HepG2 (cell line): ENCODE results near the gene RPS6KL1. TPM values are rescaled to one million over a fixed set of nuclear protein-coding genes. Genes with fewer than 3 reads are reported as not detected.

Source experiments
- ATF2 ChIP-seq: sonication (generic); formaldehyde crosslinking; IDR thresholded peaks from 2 replicates; pipeline ENCODE4 v1.4.0; 2020; ENCODE audit warnings: missing genetic modification reagents
- GABPA ChIP-seq, 2 experiments: IDR thresholded peaks; 2 replicates each; pipeline ENCODE4 v1.6.1; 2011 to 2016; ENCODE audit warnings: low read depth in 2 of 2, low read length in 1 of 2, missing biosample characterization in 1 of 2, missing genetic modification characterization in 1 of 2
- GTF2F1 ChIP-seq: fragments of 150-350 bp; IDR thresholded peaks from 2 replicates; pipeline ENCODE4 v1.6.1; 2014; ENCODE audit warnings: low read length
- IKZF4 ChIP-seq: sonication (generic); formaldehyde crosslinking; IDR thresholded peaks from 2 replicates; pipeline ENCODE4 v1.5.1; 2020; ENCODE audit warnings: borderline replicate concordance, mild to moderate bottlenecking, low read depth, missing genetic modification reagents; ENCODE audit errors: not compliant biosample characterization
- NR2F2 ChIP-seq: IDR thresholded peaks from 2 replicates; pipeline ENCODE4 v1.6.1; 2012; ENCODE audit warnings: low read depth, inconsistent platforms, borderline replicate concordance
- SALL1 ChIP-seq: sonication (generic); formaldehyde crosslinking; IDR thresholded peaks from 2 replicates; pipeline ENCODE4 v1.8.0; 2022; ENCODE audit warnings: mild to moderate bottlenecking, missing genetic modification reagents
- SP1 ChIP-seq, 2 experiments: fragments of 450-650 bp in 1 of 2; sonication (generic) in 1 of 2; formaldehyde crosslinking in 1 of 2; IDR thresholded peaks; 2 replicates each; pipeline versions ENCODE4 v1.4.0 to v1.6.1; 2016 to 2020; ENCODE audit warnings: missing genetic modification reagents in 1 of 2
- SRY ChIP-seq: sonication (generic); formaldehyde crosslinking; IDR thresholded peaks from 2 replicates; pipeline ENCODE4 v1.8.0; 2022; ENCODE audit warnings: mild to moderate bottlenecking, missing genetic modification reagents
- TAF1 ChIP-seq: sonication (generic); formaldehyde crosslinking; IDR thresholded peaks from 2 replicates; pipeline ENCODE4 v1.4.0; 2020; ENCODE audit warnings: missing genetic modification reagents
- ZNF143 ChIP-seq: sonication (generic); formaldehyde crosslinking; IDR thresholded peaks from 2 replicates; pipeline ENCODE4 v1.4.0; 2020; ENCODE audit warnings: missing genetic modification reagents
- ZNF264 ChIP-seq: sonication (generic); formaldehyde crosslinking; IDR thresholded peaks from 2 replicates; pipeline ENCODE4 v1.4.0; 2020; ENCODE audit warnings: missing genetic modification reagents
- ZNF274 ChIP-seq: sonication (generic); formaldehyde crosslinking; IDR thresholded peaks from 2 replicates; pipeline ENCODE4 v1.5.1; 2020; ENCODE audit warnings: mild to moderate bottlenecking, missing genetic modification reagents
- ZNF564 ChIP-seq: sonication (generic); formaldehyde crosslinking; IDR thresholded peaks from 2 replicates; pipeline ENCODE4 v1.8.1; 2023; ENCODE audit warnings: mild to moderate bottlenecking, missing genetic modification reagents
- ZNF570 ChIP-seq: sonication (generic); formaldehyde crosslinking; IDR thresholded peaks from 2 replicates; pipeline ENCODE4 v1.4.0; 2020; ENCODE audit warnings: mild to moderate bottlenecking, missing genetic modification reagents, borderline replicate concordance
- ZNF740 ChIP-seq: sonication (generic); formaldehyde crosslinking; IDR thresholded peaks from 2 replicates; pipeline ENCODE4 v1.4.0; 2020; ENCODE audit warnings: missing genetic modification reagents
- ZNF749 ChIP-seq: sonication (generic); formaldehyde crosslinking; IDR thresholded peaks from 2 replicates; pipeline ENCODE4 v1.8.0; 2022; ENCODE audit warnings: mild to moderate bottlenecking, missing genetic modification reagents, moderate library complexity, borderline replicate concordance
- ZNF772 ChIP-seq: sonication (generic); formaldehyde crosslinking; IDR thresholded peaks from 2 replicates; pipeline ENCODE4 v1.5.0; 2020; ENCODE audit warnings: mild to moderate bottlenecking, missing genetic modification reagents
- polyA plus RNA-seq, 8 experiments: library from polyadenylated mRNA; depleted of rRNA in 3 of 8; stranded (reverse) in 7 of 8; unstranded in 1 of 8; fragments of >200 nt; fragmentation: Illumina TruSeq in 4 of 8; extraction: Trizol in 4 of 8; gene quantifications; 2 replicates each; pipeline versions ENCODE4 v1.2.1 to v1.2.3, GENCODE V29; 2011 to 2016; ENCODE audit warnings: low read depth in 4 of 8, missing spikeins in 1 of 8, mixed read lengths in 1 of 8; ENCODE audit not compliant: insufficient read depth in 1 of 8
- total RNA-seq, 5 experiments: library from RNA; depleted of rRNA; stranded (reverse); fragments of >200 nt; fragmentation: Illumina TruSeq; extraction: Trizol; gene quantifications; 2 replicates each; pipeline ENCODE4 v1.2.3, GENCODE V29; 2016; ENCODE audit warnings: low read depth in 1 of 5
- TF ChIP-seq, protein P1 (sequence below): IDR thresholded peaks from 2 replicates; pipeline ENCODE4 v1.6.1; 2016; ENCODE audit warnings: low read depth, borderline replicate concordance
- TF ChIP-seq, protein P2 (sequence below): sonication (generic); formaldehyde crosslinking; IDR thresholded peaks from 2 replicates; pipeline ENCODE4 v1.8.0; 2022; ENCODE audit warnings: low read depth, missing genetic modification reagents
- TF ChIP-seq, protein P3 (sequence below): sonication (generic); formaldehyde crosslinking; IDR thresholded peaks from 2 replicates; pipeline ENCODE4 v1.5.0; 2020; ENCODE audit warnings: mild to moderate bottlenecking, missing genetic modification reagents
- TF ChIP-seq, protein P4 (sequence below): sonication (generic); formaldehyde crosslinking; IDR thresholded peaks from 2 replicates; pipeline ENCODE4 v1.5.0; 2020; ENCODE audit warnings: mild to moderate bottlenecking, missing genetic modification reagents, moderate library complexity

Gene RPS6KL1
- total and polyA plus RNA-seq, 2 of the 13 experiments (the other 11 are each of a cell fraction or from before 2014, with no cell fraction given), result 6.5 to 11.5 TPM

- TF ChIP-seq ATF2 (CRISPR knock-in tag) (no peak), ZNF264 (CRISPR knock-in tag) (peak; percentile 19; the same call in 1 of the 2 replicates), NR2F2 (no peak; the same call in 1 of the 2 replicates), ZNF570 (CRISPR knock-in tag) (no peak), ZNF749 (no peak; the same call in 1 of the 2 replicates), SP1 (IDR thresholded peaks at IDR 0.05) (no peak), SP1 (CRISPR knock-in tag; IDR thresholded peaks at IDR 0.05) (no peak), IKZF4 (CRISPR knock-in tag) (no peak), ZNF274 (no peak), SALL1 (CRISPR knock-in tag) (peak; percentile 8; the same call in 1 of the 2 replicates), ZNF143 (CRISPR knock-in tag) (no peak), ZNF772 (CRISPR knock-in tag) (no peak; the same call in 1 of the 2 replicates), TAF1 (CRISPR knock-in tag) (peak; percentile 40), GABPA (IDR thresholded peaks at IDR 0.05; ENCODE audit: low read depth, low read length) (no peak), GABPA (CRISPR knock-in tag; IDR thresholded peaks at IDR 0.05; ENCODE audit: low read depth) (0 out of 2 replicates have a peak, but pooled peaks have one; percentile 26), GTF2F1 (no peak), ZNF564 (CRISPR knock-in tag) (peak; percentile 77), SRY (CRISPR knock-in tag) (no peak), ZNF740 (CRISPR knock-in tag) (0 out of 2 replicates have a peak, but pooled peaks have one; percentile 34)
- TF ChIP-seq, protein P1, sequence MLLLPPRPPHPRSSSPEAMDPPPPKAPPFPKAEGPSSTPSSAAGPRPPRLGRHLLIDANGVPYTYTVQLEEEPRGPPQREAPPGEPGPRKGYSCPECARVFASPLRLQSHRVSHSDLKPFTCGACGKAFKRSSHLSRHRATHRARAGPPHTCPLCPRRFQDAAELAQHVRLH (CRISPR knock-in tag), result 0 out of 2 replicates have a peak, but pooled peaks have one; percentile 43
- TF ChIP-seq, protein P2, sequence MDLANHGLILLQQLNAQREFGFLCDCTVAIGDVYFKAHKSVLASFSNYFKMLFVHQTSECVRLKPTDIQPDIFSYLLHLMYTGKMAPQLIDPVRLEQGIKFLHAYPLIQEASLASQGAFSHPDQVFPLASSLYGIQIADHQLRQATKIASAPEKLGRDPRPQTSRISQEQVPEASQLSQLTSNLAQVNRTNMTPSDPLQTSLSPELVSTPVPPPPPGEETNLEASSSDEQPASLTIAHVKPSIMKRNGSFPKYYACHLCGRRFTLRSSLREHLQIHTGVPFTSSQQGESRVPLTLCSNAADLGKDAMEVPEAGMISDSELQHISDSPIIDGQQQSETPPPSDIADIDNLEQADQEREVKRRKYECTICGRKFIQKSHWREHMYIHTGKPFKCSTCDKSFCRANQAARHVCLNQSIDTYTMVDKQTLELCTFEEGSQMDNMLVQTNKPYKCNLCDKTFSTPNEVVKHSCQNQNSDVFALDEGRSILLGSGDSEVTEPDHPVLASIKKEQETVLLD (CRISPR knock-in tag), result no peak
- TF ChIP-seq, protein P3, sequence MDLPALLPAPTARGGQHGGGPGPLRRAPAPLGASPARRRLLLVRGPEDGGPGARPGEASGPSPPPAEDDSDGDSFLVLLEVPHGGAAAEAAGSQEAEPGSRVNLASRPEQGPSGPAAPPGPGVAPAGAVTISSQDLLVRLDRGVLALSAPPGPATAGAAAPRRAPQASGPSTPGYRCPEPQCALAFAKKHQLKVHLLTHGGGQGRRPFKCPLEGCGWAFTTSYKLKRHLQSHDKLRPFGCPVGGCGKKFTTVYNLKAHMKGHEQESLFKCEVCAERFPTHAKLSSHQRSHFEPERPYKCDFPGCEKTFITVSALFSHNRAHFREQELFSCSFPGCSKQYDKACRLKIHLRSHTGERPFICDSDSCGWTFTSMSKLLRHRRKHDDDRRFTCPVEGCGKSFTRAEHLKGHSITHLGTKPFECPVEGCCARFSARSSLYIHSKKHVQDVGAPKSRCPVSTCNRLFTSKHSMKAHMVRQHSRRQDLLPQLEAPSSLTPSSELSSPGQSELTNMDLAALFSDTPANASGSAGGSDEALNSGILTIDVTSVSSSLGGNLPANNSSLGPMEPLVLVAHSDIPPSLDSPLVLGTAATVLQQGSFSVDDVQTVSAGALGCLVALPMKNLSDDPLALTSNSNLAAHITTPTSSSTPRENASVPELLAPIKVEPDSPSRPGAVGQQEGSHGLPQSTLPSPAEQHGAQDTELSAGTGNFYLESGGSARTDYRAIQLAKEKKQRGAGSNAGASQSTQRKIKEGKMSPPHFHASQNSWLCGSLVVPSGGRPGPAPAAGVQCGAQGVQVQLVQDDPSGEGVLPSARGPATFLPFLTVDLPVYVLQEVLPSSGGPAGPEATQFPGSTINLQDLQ (CRISPR knock-in tag), result no peak
- TF ChIP-seq, protein P4, sequence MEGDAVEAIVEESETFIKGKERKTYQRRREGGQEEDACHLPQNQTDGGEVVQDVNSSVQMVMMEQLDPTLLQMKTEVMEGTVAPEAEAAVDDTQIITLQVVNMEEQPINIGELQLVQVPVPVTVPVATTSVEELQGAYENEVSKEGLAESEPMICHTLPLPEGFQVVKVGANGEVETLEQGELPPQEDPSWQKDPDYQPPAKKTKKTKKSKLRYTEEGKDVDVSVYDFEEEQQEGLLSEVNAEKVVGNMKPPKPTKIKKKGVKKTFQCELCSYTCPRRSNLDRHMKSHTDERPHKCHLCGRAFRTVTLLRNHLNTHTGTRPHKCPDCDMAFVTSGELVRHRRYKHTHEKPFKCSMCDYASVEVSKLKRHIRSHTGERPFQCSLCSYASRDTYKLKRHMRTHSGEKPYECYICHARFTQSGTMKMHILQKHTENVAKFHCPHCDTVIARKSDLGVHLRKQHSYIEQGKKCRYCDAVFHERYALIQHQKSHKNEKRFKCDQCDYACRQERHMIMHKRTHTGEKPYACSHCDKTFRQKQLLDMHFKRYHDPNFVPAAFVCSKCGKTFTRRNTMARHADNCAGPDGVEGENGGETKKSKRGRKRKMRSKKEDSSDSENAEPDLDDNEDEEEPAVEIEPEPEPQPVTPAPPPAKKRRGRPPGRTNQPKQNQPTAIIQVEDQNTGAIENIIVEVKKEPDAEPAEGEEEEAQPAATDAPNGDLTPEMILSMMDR (CRISPR knock-in tag), result peak; percentile 34; the same call in 1 of the 2 replicates
These were observed 31.3 kb upstream of the RPS6KL1 start (continued) for GRCh38 chr14:74954232-74954946.
